Transverse colon (tissue), 4 donors: ENCODE measurements around the gene GRHPR.

ENCODE experiments used
- EP300 ChIP-seq: sonication (generic); formaldehyde crosslinking; IDR thresholded peaks from one replicate; pipeline ENCODE4 v1.6.1; 2017; ENCODE audit warnings: antibody characterized with exemption, low read depth
- POLR2A ChIP-seq: fragments of 450-650 bp; IDR thresholded peaks from one replicate; pipeline ENCODE4 v1.6.1; 2016; ENCODE audit warnings: antibody characterized with exemption, mild to moderate bottlenecking, moderate library complexity
- POLR2AphosphoS5 ChIP-seq, 3 donors: sonication (generic); formaldehyde crosslinking; IDR thresholded peaks; one replicate each; pipeline ENCODE4 v1.6.1; 2016; ENCODE audit warnings: antibody characterized with exemption in 3 of 3
- TF ChIP-seq, protein P1 (sequence below), 5 experiments: fragments of 200-600 bp in 3 of 5; fragments of 450-650 bp in 2 of 5; sonication (generic) in 3 of 5; IDR thresholded peaks; 1 replicate in 2 of 5; 2 replicates in 3 of 5; pipeline ENCODE4 v1.5.1; 2016 to 2017; ENCODE audit warnings: antibody characterized with exemption in 5 of 5, inconsistent platforms in 3 of 5, mild to moderate bottlenecking in 2 of 5, moderate library complexity in 1 of 5

DNA sequence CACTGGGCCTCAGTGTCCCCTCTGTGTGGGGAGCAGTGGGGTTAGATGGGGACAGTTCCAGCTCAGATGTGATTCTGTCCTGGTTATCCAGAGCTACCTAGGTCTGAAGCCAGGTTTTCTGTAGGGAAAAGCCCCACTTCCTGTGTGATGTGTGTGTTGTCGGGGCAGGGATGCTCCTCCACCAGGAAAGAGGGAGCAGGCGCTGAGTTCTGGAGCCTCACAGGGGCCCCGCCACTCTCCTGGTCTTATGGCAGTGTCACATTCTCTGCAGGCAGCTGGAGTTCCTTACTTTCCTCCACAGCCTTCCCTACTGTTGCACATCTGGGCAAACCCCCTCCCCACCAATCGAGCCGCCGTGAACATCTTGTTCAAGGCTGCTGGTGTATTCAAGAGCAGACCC, 39.1 kb upstream of the GRHPR start:
- no peak for TF ChIP-seq POLR2AphosphoS5 (IDR thresholded peaks at IDR 0.05)
- TF ChIP-seq, protein P1, sequence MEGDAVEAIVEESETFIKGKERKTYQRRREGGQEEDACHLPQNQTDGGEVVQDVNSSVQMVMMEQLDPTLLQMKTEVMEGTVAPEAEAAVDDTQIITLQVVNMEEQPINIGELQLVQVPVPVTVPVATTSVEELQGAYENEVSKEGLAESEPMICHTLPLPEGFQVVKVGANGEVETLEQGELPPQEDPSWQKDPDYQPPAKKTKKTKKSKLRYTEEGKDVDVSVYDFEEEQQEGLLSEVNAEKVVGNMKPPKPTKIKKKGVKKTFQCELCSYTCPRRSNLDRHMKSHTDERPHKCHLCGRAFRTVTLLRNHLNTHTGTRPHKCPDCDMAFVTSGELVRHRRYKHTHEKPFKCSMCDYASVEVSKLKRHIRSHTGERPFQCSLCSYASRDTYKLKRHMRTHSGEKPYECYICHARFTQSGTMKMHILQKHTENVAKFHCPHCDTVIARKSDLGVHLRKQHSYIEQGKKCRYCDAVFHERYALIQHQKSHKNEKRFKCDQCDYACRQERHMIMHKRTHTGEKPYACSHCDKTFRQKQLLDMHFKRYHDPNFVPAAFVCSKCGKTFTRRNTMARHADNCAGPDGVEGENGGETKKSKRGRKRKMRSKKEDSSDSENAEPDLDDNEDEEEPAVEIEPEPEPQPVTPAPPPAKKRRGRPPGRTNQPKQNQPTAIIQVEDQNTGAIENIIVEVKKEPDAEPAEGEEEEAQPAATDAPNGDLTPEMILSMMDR (IDR thresholded peaks at IDR 0.05): no peak
- TF ChIP-seq POLR2A: no peak
- TF ChIP-seq EP300: no peak
